GM23338 (cell line): ENCODE results near the gene GPR108. TPM values are rescaled to one million over a fixed set of nuclear protein-coding genes. Genes with fewer than 3 reads are reported as not detected.

ENCODE experiments used
- ATAC-seq: fragments of 200-7000 bp; cut with Tn5 transposase; 3 replicates; pipeline ENCODE4 v1.9.1; 2020
- DNase-seq: peaks from one replicate; pipeline ENCODE4 v3.0.0-alpha.2; 2015; ENCODE audit warnings: low spot score
- H2AFZ ChIP-seq: fragments of 200-600 bp; sonication (generic); 2 replicates; pipeline ENCODE4 v1.8.0; 2016; ENCODE audit warnings: antibody characterized with exemption, mild to moderate bottlenecking, moderate library complexity
- H3F3A ChIP-seq: fragments of 200-600 bp; sonication (generic); replicated peaks from 2 replicates; pipeline ENCODE4 v1.8.0; 2017; ENCODE audit warnings: antibody characterized with exemption, mixed run types, low read depth
- H3K27ac ChIP-seq: fragments of 200-600 bp; sonication (generic); 2 replicates; pipeline ENCODE4 v1.6.1; 2016; ENCODE audit warnings: low read depth
- H3K27me3 ChIP-seq: fragments of 200-600 bp; sonication (generic); 2 replicates; pipeline ENCODE4 v1.8.0; 2016; ENCODE audit warnings: mild to moderate bottlenecking, mixed run types, moderate library complexity; ENCODE audit not compliant: insufficient read depth
- H3K36me3 ChIP-seq: fragments of 200-600 bp; sonication (generic); 2 replicates; pipeline ENCODE4 v1.8.0; 2016; ENCODE audit warnings: mild to moderate bottlenecking; ENCODE audit not compliant: insufficient read depth
- H3K4me1 ChIP-seq: fragments of 200-600 bp; sonication (generic); 2 replicates; pipeline ENCODE4 v1.8.0; 2016; ENCODE audit warnings: mild to moderate bottlenecking, moderate library complexity; ENCODE audit not compliant: insufficient read depth
- H3K4me2 ChIP-seq: fragments of 200-600 bp; sonication (generic); 2 replicates; pipeline ENCODE4 v1.7.1; 2017; ENCODE audit warnings: mixed run types
- H3K4me3 ChIP-seq: fragments of 200-600 bp; sonication (generic); 2 replicates; pipeline ENCODE4 v1.6.1; 2016; ENCODE audit warnings: mixed run types
- H3K79me2 ChIP-seq: fragments of 200-600 bp; sonication (generic); replicated peaks from 2 replicates; pipeline ENCODE4 v1.8.0; 2017; ENCODE audit warnings: mild to moderate bottlenecking; ENCODE audit not compliant: insufficient read depth
- H3K9me2 ChIP-seq: fragments of 200-600 bp; sonication (generic); 2 replicates; pipeline ENCODE4 v1.8.0; 2017; ENCODE audit not compliant: insufficient read depth
- H4K20me1 ChIP-seq: fragments of 200-600 bp; sonication (generic); replicated peaks from 2 replicates; pipeline ENCODE4 v1.8.0; 2017; ENCODE audit warnings: mild to moderate bottlenecking; ENCODE audit not compliant: insufficient read depth
- H3K27ac Mint-ChIP-seq: 2 replicates; pipeline ENCODE4 v1.8.0; 2020; ENCODE audit warnings: inconsistent platforms, mild to moderate bottlenecking, moderate library complexity, mixed read lengths
- H3K27me3 Mint-ChIP-seq: 3 replicates; pipeline ENCODE4 v1.8.0; 2022; ENCODE audit warnings: low read depth, mild to moderate bottlenecking, moderate library complexity, mixed read lengths, inconsistent platforms; ENCODE audit not compliant: insufficient read depth, poor library complexity
- H3K36me3 Mint-ChIP-seq: 3 replicates; pipeline ENCODE4 v1.8.0; 2021; ENCODE audit warnings: low read depth, mild to moderate bottlenecking, inconsistent platforms, moderate library complexity, mixed read lengths
- H3K4me1 Mint-ChIP-seq: 3 replicates; pipeline ENCODE4 v1.8.0; 2020; ENCODE audit warnings: mild to moderate bottlenecking, inconsistent platforms, mixed read lengths
- H3K4me3 Mint-ChIP-seq: 3 replicates; pipeline ENCODE4 v1.8.0; 2021; ENCODE audit warnings: moderate library complexity, mild to moderate bottlenecking, inconsistent platforms, mixed read lengths
- H3K9me3 Mint-ChIP-seq: 3 replicates; pipeline ENCODE4 v1.8.0; 2020; ENCODE audit warnings: moderate library complexity, mild to moderate bottlenecking, inconsistent platforms, mixed read lengths
- CREB1 ChIP-seq: fragments of 250-450 bp; sonication (Bioruptor Pico); IDR thresholded peaks from 2 replicates; pipeline ENCODE4 v1.5.0; 2020; ENCODE audit warnings: low read depth, mild to moderate bottlenecking, moderate library complexity
- CTCF ChIP-seq, 2 experiments: fragments of 200-600 bp in 1 of 2; sonication (generic) in 1 of 2; conservative IDR thresholded peaks; 2 replicates each; pipeline versions ENCODE4 v1.5.1 to v1.6.1; 2016 to 2017; ENCODE audit warnings: antibody characterized with exemption in 2 of 2, low read depth in 2 of 2, mild to moderate bottlenecking in 2 of 2, moderate library complexity in 1 of 2
- ETS1 ChIP-seq: IDR thresholded peaks from 2 replicates; pipeline ENCODE4 v1.6.1; 2016; ENCODE audit warnings: antibody characterized with exemption
- JUNB ChIP-seq: IDR thresholded peaks from one replicate; pipeline ENCODE4 v1.6.1; 2016; ENCODE audit warnings: antibody characterized with exemption; ENCODE audit not compliant: unreplicated experiment
- NANOG ChIP-seq: IDR thresholded peaks from 2 replicates; pipeline ENCODE4 v1.6.1; 2016; ENCODE audit warnings: antibody characterized with exemption, borderline replicate concordance
- POLR2AphosphoS5 ChIP-seq: IDR thresholded peaks from 2 replicates; pipeline ENCODE4 v1.6.1; 2016; ENCODE audit warnings: antibody characterized with exemption, low read depth
- STAT1 ChIP-seq: IDR thresholded peaks from one replicate; pipeline ENCODE4 v1.6.1; 2016; ENCODE audit warnings: antibody characterized with exemption; ENCODE audit not compliant: unreplicated experiment
- ZNF114 ChIP-seq: fragments of 250-450 bp; sonication (Bioruptor Pico); IDR thresholded peaks from 2 replicates; pipeline ENCODE4 v1.5.0; 2020; ENCODE audit warnings: mild to moderate bottlenecking, moderate library complexity
- ZNF331 ChIP-seq: fragments of 250-450 bp; sonication (Bioruptor Pico); IDR thresholded peaks from 2 replicates; pipeline ENCODE4 v1.5.0; 2020; ENCODE audit warnings: low read depth, mild to moderate bottlenecking, moderate library complexity
- polyA plus RNA-seq: library from polyadenylated mRNA; unstranded; fragments of >200 nt; fragmentation: Nextera tagmentation; extraction: Ambion mirVana; gene quantifications from 2 replicates; pipeline ENCODE4 v1.2.1, GENCODE V29; 2016
- total RNA-seq: library from RNA; depleted of rRNA; stranded (reverse); fragments of >200 nt; shearing (Covaris generic); gene quantifications from 2 replicates; pipeline ENCODE4 v1.2.3, GENCODE V29; 2014
- TF ChIP-seq, protein P1 (sequence below): IDR thresholded peaks from one replicate; pipeline ENCODE4 v1.6.1; 2018; ENCODE audit warnings: antibody characterized with exemption; ENCODE audit not compliant: unreplicated experiment

GPR108 gene
- total and polyA plus RNA-seq, 2 experiments from 2014 or later, result 44.8 to 57.9 TPM

DNA sequence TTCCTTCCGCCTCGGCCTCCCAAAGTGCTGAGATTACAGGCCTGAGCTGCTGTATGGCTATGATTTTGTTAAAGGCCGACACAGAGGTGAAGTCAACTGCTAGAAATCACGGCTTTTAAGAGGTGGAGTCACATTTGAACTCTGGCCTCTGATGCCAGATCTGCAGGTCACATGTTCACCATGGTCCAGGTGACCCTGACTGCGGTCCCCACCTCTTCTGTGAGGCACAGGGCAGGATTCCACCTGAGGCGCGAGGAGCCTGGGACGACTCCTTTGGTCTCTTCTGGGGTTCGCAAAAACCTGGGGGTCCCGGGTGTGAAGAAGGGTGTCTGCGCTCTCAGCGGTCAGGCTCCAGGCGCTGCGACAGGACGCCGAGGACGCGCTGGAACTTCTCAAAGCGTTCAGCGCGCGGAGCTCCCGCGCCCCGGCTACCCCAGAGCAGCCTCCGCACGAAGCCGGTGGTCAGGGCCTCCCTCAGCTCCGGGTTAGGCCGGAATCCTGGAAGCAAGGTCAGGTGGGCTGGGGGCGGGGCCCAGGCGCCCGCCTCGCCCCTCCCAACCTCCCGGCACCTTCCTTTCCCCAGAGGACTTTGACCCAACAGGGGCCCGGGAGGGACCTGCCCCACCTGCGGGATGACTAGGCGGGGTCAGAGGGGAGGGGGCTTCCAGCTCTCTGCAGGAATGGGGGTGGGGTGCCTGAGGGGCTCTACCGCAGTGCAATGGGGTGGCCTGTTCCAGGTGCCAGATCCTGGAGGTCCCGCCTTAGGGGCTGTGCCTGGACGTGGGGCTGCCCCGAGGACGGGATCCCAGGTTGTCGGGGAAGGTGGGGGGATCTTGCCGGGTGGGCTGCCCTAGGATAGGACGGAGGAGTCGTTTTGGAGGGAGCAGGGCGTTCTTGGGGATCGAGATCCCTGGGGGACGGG, 15.1 kb upstream of the GPR108 start:
- Histone ChIP-seq H3K79me2 (no peaks in the 10 kb centered on the region), H3F3A (peaks cover 15% of the 10 kb centered on the region), H3K4me3 (peak overlapping the region; percentile 61), H3K27ac (peak overlapping the region; percentile 96), H3K4me1 (peaks cover 13% of the 10 kb centered on the region; the same call in 1 of the 2 replicates), H3K36me3 (peaks cover 32% of the 10 kb centered on the region), H3K27me3 (no peaks in the 10 kb centered on the region), H4K20me1 (peaks cover 8% of the 10 kb centered on the region), H2AFZ (no peak overlapping the region), H3K9me2 (no peaks in the 10 kb centered on the region), H3K4me2 (peak overlapping the region; percentile 92)
- H3K27me3 Mint-ChIP-seq, result peaks cover 27% of the 10 kb centered on the region
- ATAC-seq (peak; percentile 70), DNase-seq (peak; percentile 91)
- peaks cover 3% of the 10 kb centered on the region; the same call in 1 of the 3 replicates for H3K4me1 Mint-ChIP-seq
- H3K27ac Mint-ChIP-seq, result peak overlapping the region; percentile 95
- TF ChIP-seq ZNF331 (CRISPR knock-in tag) (no peak), ETS1 (no peak), CREB1 (CRISPR knock-in tag) (no peak), NANOG (no peak), POLR2AphosphoS5 (no peak), JUNB (no peak), ZNF114 (CRISPR knock-in tag) (no peak), CTCF (conservative IDR thresholded peaks at IDR 0.05; ENCODE audit: low read depth in 2 of 2) (no peak), STAT1 (no peak)
- TF ChIP-seq, protein P1, sequence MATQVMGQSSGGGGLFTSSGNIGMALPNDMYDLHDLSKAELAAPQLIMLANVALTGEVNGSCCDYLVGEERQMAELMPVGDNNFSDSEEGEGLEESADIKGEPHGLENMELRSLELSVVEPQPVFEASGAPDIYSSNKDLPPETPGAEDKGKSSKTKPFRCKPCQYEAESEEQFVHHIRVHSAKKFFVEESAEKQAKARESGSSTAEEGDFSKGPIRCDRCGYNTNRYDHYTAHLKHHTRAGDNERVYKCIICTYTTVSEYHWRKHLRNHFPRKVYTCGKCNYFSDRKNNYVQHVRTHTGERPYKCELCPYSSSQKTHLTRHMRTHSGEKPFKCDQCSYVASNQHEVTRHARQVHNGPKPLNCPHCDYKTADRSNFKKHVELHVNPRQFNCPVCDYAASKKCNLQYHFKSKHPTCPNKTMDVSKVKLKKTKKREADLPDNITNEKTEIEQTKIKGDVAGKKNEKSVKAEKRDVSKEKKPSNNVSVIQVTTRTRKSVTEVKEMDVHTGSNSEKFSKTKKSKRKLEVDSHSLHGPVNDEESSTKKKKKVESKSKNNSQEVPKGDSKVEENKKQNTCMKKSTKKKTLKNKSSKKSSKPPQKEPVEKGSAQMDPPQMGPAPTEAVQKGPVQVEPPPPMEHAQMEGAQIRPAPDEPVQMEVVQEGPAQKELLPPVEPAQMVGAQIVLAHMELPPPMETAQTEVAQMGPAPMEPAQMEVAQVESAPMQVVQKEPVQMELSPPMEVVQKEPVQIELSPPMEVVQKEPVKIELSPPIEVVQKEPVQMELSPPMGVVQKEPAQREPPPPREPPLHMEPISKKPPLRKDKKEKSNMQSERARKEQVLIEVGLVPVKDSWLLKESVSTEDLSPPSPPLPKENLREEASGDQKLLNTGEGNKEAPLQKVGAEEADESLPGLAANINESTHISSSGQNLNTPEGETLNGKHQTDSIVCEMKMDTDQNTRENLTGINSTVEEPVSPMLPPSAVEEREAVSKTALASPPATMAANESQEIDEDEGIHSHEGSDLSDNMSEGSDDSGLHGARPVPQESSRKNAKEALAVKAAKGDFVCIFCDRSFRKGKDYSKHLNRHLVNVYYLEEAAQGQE, result no peak
- peak overlapping the region; percentile 80 for H3K4me3 Mint-ChIP-seq
- no peaks in the 10 kb centered on the region for H3K9me3 Mint-ChIP-seq
- H3K36me3 Mint-ChIP-seq, result peaks cover 57% of the 10 kb centered on the region
